Spleen (tissue), 11 donors: ENCODE data around the gene TUBA1B. TPM values are rescaled to one million over a fixed set of nuclear protein-coding genes. Genes with fewer than 3 reads are reported as not detected.
"Not testable (repeated sequence)": the region's sequence is repeated elsewhere in the genome, so short reads cannot be mapped to it uniquely, and the experiment has no call there.

ENCODE experiments used
- DNase-seq: peaks from one replicate; pipeline ENCODE4 v3.0.0-alpha.2; 2020
- H3K27ac ChIP-seq, 8 donors: fragments of 200-600 bp; sonication (generic) in 7 of 8; 1 replicate in 4 of 8; 2 replicates in 4 of 8; pipeline versions ENCODE4 v1.5.0 to v1.8.0; 2016 to 2021; ENCODE audit warnings: inconsistent platforms in 4 of 8, mild to moderate bottlenecking in 4 of 8, moderate library complexity in 1 of 8
- H3K27me3 ChIP-seq, 7 donors: fragments of 200-600 bp; sonication (generic) in 6 of 7; replicated peaks in 1 of 7; 1 replicate in 4 of 7; 2 replicates in 3 of 7; pipeline versions ENCODE4 v1.5.0 to v1.8.0; 2016 to 2021; ENCODE audit warnings: inconsistent platforms in 3 of 7, mild to moderate bottlenecking in 1 of 7
- H3K36me3 ChIP-seq, 6 donors: fragments of 200-600 bp; sonication (generic) in 5 of 6; 1 replicate in 4 of 6; 2 replicates in 2 of 6; pipeline versions ENCODE4 v1.5.0 to v1.8.0; 2016 to 2021; ENCODE audit warnings: inconsistent platforms in 2 of 6
- H3K4me1 ChIP-seq, 6 donors: fragments of 200-600 bp; sonication (generic) in 5 of 6; 1 replicate in 3 of 6; 2 replicates in 3 of 6; pipeline versions ENCODE4 v1.5.0 to v1.8.0; 2016 to 2021; ENCODE audit warnings: inconsistent platforms in 3 of 6
- H3K4me3 ChIP-seq, 8 donors: fragments of 200-600 bp; sonication (generic) in 7 of 8; 1 replicate in 4 of 8; 2 replicates in 4 of 8; pipeline versions ENCODE4 v1.5.0 to v1.8.0; 2016 to 2021; ENCODE audit warnings: inconsistent platforms in 4 of 8, mild to moderate bottlenecking in 4 of 8, moderate library complexity in 2 of 8
- H3K9me3 ChIP-seq, 8 donors: fragments of 200-600 bp; sonication (generic) in 7 of 8; 1 replicate in 4 of 8; 2 replicates in 4 of 8; pipeline versions ENCODE4 v1.5.0 to v1.8.0; 2016 to 2021; ENCODE audit warnings: inconsistent platforms in 4 of 8
- CTCF ChIP-seq, 11 experiments: fragments of 200-600 bp in 7 of 11; fragments of 450-650 bp in 4 of 11; sonication (generic) in 4 of 11; IDR thresholded peaks in 8 of 11; conservative IDR thresholded peaks in 3 of 11; 1 replicate in 7 of 11; 2 replicates in 4 of 11; pipeline versions ENCODE4 v1.4.0 to v1.8.0; 2016 to 2021; ENCODE audit warnings: antibody characterized with exemption in 11 of 11, inconsistent platforms in 4 of 11, mild to moderate bottlenecking in 1 of 11
- POLR2A ChIP-seq, 3 donors: fragments of 450-650 bp; IDR thresholded peaks; one replicate each; pipeline ENCODE4 v1.5.1; 2017; ENCODE audit warnings: antibody characterized with exemption in 3 of 3, mild to moderate bottlenecking in 1 of 3
- POLR2AphosphoS5 ChIP-seq, 3 donors: sonication (generic); formaldehyde crosslinking; IDR thresholded peaks; one replicate each; pipeline ENCODE4 v1.5.1; 2017; ENCODE audit warnings: antibody characterized with exemption in 3 of 3
- WGBS, 5 donors: extraction: QIAGEN DNeasy Blood & Tissue Kit in 3 of 5; methylation state at CpG; one replicate each; pipeline versions ENCODE4 v1.1.5 to v1.1.7; 2013 to 2018; 5-methylcytosine and 5-hydroxymethylcytosine counted together
- intact Hi-C: fragments of 100-400 bp; cut with DNase I; formaldehyde crosslinking; loops from one replicate; pipeline ENCODE4 v1.15.0; 2023; ENCODE audit warnings: low total_unique reads
- polyA plus RNA-seq, 3 donors: library from polyadenylated mRNA; stranded (reverse); fragments of 200-250 nt; gene quantifications; one replicate each; pipeline ENCODE4 v1.2.1, GENCODE V29; 2013
- total RNA-seq, 7 donors: library from RNA; depleted of rRNA in 3 of 7; stranded (reverse); fragments of >200 nt in 3 of 7; fragmentation: NEBNext Ultra II Directional in 4 of 7; extraction: Animal tissue kit (Norgen Biotek cat#: 25700) in 4 of 7; gene quantifications; one replicate each; pipeline versions ENCODE4 v1.1.0 to v1.2.1, GENCODE V29; 2016 to 2021
- donor health status: healthy with polysubstance abuse.
- donor health status: DM: no; HTN: no; CAD: no; lungs with moderate emphysema.
- donor health status: DM: no; HTN: no; CAD: no.
- donor health status: Bipolar disorder and iron deficiency.
- donor health status: healthy.
- donor health status: DM: no; HTN: no; CAD: no.
- donor health status: DM: yes; HTN: yes; CAD: no.

TUBA1B gene
- total and polyA plus RNA-seq, 10 donors: 231 to 706 (median 476) TPM

GRCh38 chr12:49138999-49139398 is 7.8 kb upstream of the TUBA1B start:
- Histone ChIP-seq H3K9me3 (no peaks in the 10 kb centered on the region), H3K27me3 (no peaks in the 10 kb centered on the region), H3K36me3 (no peaks in the 10 kb centered on the region), H3K27ac (no peak overlapping the region), H3K4me3 (no peak overlapping the region), H3K4me1 (peaks cover 0 to 3% (median 0%) of the 10 kb centered on the region in 6 donors)
- 87 to 98% (median 93%) methylated on average over 2 of the region's 2 CpGs for WGBS, 5 donors
- DNase-seq: no peak
- no peak for TF ChIP-seq POLR2A (IDR thresholded peaks at IDR 0.05)
- intact Hi-C loops: no loop called here

DNA sequence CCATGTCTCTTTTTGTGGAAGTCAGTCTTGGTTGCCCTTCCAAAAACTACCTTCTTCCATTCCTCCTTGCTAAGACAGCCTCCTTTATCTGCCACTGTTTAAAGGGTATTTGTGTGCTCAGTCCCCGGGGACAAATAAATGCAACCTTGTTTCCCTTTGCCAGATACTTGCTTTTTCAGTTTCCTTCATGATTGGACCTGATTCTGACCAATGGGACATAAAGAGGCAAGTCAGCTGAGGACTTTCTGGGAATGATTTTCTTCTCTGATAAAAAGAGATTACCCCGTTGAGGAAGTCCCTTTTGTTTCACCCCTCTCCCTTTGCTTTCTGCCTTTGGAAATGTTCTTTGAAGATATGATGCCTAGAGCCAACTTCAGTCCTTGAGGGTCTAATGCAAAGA is 7.4 kb upstream of the TUBA1B start:
- Histone ChIP-seq H3K27ac (no peak overlapping the region), H3K4me1 (peaks cover 0 to 7% (median 3%) of the 10 kb centered on the region in 6 donors), H3K9me3 (no peaks in the 10 kb centered on the region), H3K36me3 (no peaks in the 10 kb centered on the region), H3K4me3 (no peak overlapping the region), H3K27me3 (no peaks in the 10 kb centered on the region)
- DNase-seq: no peak
- 54 to 67% (median 61%) methylated on average over 2 of the region's 2 CpGs for WGBS, 5 donors
- intact Hi-C loops: no loop called here
- TF ChIP-seq CTCF (IDR thresholded peaks at IDR 0.05 in 8 of 11, conservative IDR thresholded peaks at IDR 0.05 in 3 of 11) (no peak), POLR2A (IDR thresholded peaks at IDR 0.05) (no peak), POLR2AphosphoS5 (IDR thresholded peaks at IDR 0.05) (no peak)

DNA sequence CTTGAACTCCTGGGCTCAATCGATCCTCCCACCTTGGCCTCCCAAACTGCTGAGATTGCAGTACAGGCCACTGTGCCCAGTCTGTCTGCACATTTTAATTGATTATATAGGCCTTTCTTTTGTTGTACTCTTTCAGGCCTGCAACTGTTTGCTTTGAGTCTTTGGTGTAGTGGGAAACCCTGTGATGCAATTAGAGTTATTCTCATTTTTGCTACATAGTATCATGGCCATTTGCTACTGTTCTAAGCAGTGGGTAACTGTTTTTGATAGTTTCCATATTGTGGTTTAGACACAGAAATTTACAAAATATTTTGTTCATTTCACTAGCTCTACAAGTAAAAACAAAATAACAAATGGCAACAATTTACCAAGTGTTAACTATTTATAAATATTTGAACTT is 6.3 kb upstream of the TUBA1B start:
- H3K4me1 ChIP-seq: peaks cover 4 to 19% (median 13%) of the 10 kb centered on the region in 6 donors
- intact Hi-C loops: no loop called here
- H3K36me3 ChIP-seq: no peaks in the 10 kb centered on the region
- no peak for TF ChIP-seq POLR2AphosphoS5 (IDR thresholded peaks at IDR 0.05)
- TF ChIP-seq POLR2A (IDR thresholded peaks at IDR 0.05): no peak
- no peak for TF ChIP-seq CTCF (IDR thresholded peaks at IDR 0.05 in 8 of 11, conservative IDR thresholded peaks at IDR 0.05 in 3 of 11)
- H3K4me3 ChIP-seq: no peak overlapping the region
- DNase-seq: no peak
- H3K9me3 ChIP-seq: no peaks in the 10 kb centered on the region
- no peak overlapping the region for H3K27ac ChIP-seq
- 96 to 100% (median 100%) methylated on average over 1 of the region's 1 CpG for WGBS, 5 donors
- no peaks in the 10 kb centered on the region for H3K27me3 ChIP-seq

- H3K27ac ChIP-seq, H3K4me3 ChIP-seq, intact Hi-C loops, H3K36me3 ChIP-seq, H3K9me3 ChIP-seq, DNase-seq, H3K27me3 ChIP-seq: not testable (repeated sequence)
- peaks cover 8 to 23% (median 18%) of the 10 kb centered on the region in 6 donors for H3K4me1 ChIP-seq
- 86 to 99% (median 94%) methylated on average over 3 of the region's 3 CpGs for WGBS, 5 donors
Observed at GRCh38 chr12:49136997-49137396, 5.8 kb upstream of the TUBA1B start.

DNA sequence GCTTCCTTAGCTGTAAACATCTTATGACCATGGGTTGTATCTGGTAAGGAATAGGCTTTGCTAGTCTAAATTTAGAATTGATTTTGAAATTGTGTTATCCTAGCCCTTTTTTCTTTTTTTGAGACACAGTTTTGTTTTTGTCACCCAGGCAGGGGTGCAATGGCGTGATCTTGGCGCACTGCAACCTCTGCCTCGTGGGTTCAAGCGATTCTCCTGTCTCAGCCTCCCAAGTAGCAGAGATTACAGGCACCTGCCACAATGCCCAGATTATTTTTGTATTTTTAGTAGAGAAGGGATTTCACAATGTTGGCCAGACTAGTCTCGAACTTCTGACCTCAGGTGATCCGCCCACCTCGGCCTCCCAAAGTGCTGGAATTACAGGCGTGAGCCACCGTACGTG is 2.4 kb upstream of the TUBA1B start:
- peak overlapping the region in 2 of 8 donors; percentile 99 to 100 for H3K27ac ChIP-seq
- TF ChIP-seq POLR2A (IDR thresholded peaks at IDR 0.05): no peak
- TF ChIP-seq POLR2AphosphoS5 (IDR thresholded peaks at IDR 0.05): no peak
- no peak for TF ChIP-seq CTCF (IDR thresholded peaks at IDR 0.05 in 8 of 11, conservative IDR thresholded peaks at IDR 0.05 in 3 of 11)
- peaks cover 26 to 48% (median 38%) of the 10 kb centered on the region in 6 donors for H3K4me1 ChIP-seq
- intact Hi-C loops: no loop called here
- 75 to 92% (median 81%) methylated on average over 10 of the region's 10 CpGs for WGBS, 5 donors
- no peak overlapping the region for H3K4me3 ChIP-seq
- no peaks in the 10 kb centered on the region for H3K27me3 ChIP-seq
- DNase-seq: no peak
- no peaks in the 10 kb centered on the region for H3K9me3 ChIP-seq
- peaks cover 0 to 15% (median 13%) of the 10 kb centered on the region in 6 donors for H3K36me3 ChIP-seq
